Stimulated activated naive CD4-positive, alpha-beta T cell treated with Interleukin-2 at 50 U/mL for 16 hours (primary cell): ENCODE results near the gene CCDC106.
A peak's percentile ranks its signal among the peaks of the same experiment; 100 is the strongest.

Experiments used
- DNase-seq: peaks from one replicate; lab custom pipeline; 2025; lab: John Stamatoyannopoulos, UW

Gene CCDC106

GRCh38 chr19:55650602-55651230 lies 2.7 kb downstream of the CCDC106 start:
- no peak for DNase-seq

- no peak for DNase-seq
These were observed 3.2 kb downstream of the CCDC106 start for GRCh38 chr19:55651236-55651635.

GRCh38 chr19:55652311-55653128 lies 4.5 kb downstream of the CCDC106 start:
- no peak for DNase-seq

DNA sequence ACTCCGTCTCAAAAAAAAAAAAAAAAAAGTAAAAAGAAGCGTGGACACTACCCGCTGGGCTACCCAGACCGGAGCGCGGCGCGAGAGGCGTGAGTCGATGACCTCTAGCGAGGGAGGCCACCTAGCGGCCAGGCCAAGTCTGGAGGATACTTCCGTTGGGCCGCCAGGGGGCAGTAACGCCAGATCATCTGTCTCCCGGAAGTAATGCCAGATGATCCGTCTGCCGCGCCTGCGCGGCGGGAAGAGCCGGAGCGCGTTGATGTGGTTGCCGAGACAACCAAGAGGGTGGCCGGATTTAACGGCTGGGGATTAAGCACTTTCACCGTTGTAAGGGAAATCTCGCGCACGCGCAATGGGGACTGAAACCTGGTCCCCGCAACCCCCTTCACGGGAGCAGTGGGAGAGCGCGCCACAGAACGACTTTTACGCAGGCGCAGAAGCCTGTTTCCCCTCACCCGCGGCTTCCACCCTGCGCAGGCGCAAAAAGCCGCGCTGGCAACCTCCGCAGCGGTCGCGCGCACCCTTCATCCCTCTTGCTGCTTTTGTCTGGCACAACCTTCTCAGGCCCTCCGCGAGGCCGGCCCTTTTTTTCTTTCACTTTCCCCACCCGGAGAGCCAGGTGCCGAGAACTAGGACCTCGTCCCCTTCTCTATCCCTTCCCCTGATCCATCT lies 5.8 kb downstream of the CCDC106 start:
- DNase-seq: peak; percentile 98

DNA sequence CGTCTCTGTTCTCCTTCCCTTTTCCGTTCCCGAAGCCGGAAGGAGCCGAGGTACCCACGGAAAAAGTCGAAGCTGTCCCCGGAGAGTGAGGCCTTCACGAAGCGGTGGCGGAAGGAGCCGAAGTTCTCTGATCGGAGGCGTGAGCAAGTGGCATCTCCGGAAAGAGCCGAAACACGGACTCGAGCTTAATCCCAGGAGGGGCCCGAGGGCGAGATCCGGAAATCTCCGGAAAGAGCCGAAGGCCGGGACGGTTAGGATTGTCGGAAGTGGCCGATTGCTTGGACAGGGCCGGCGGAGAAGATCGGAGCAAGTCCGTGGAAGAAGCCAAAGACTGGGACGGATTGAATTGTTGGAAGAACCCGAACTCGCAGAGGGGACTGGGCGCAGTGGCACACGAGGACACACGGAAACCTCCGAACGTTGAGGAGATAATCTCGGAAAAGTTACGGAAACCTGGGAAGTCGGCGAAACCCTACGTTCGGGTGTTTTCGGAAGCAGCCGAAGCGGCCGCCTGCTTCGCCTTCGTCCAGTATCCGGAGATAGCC lies 6.4 kb downstream of the CCDC106 start:
- DNase-seq: peak; percentile 99

DNA sequence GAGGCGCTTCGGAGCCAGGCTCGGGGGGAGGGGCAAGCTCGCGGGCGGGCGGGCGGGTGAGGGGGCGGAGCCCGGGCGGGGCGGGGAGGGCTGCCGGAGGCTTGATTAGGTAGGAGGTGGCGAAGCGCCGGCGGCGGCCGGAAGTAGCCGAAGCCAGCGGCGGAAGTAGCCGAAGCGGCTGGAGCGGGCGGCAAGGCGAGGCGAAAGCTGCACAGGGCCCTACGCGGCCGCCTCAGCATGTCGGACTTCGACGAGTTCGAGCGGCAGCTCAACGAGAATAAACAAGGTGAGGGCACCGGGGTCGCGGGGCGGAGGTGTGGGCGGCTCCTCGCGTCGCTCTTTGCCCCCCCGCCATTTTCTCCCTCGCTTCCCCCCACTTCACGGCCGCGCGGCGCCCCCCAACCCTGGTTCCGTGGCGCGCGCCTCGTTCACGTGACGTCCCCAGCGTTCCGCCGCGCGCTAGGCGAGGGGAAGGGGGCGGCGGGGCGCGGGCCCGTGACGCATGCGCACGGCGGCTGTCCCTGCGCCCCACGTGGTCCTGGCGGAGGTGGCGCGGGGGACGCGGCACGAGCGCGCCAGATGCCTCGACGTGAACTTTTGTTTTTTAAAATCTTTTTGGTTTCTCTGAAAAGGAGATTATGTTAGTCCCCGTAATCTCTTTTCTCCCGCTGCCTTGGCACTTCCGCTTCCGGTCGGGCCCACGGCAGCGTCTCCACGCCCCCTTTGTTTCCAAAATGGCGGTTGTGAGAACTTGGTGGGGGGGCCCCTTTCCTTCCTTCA lies 7.0 kb downstream of the CCDC106 start, which contains the start of gene U2AF2:
Gene U2AF2, plus strand, starts transcription at position 168 of the 780 bp plus-strand sequence. Its CDS starts 70 bp downstream, at position 238.
- peak; percentile 94 for DNase-seq

DNA sequence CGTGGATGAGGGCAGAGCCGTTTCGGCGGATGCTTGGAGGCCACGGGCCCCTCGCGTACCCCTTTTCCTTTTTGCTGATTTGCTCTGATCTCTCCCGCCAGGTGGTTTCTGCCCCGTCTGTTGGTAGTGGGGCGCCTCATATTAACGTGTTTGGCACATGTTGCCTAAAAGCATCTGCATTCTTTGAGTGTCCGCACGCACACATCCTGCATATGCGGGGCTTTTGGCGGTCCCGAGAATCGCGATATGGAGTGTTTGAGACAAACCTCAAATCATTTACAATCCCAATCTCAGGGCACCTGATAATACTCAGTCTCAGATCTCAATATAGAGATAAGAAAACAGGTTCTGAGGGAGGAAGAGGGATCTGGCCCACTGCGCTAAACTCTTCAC lies 7.6 kb downstream of the CCDC106 start:
- no peak for DNase-seq

DNA sequence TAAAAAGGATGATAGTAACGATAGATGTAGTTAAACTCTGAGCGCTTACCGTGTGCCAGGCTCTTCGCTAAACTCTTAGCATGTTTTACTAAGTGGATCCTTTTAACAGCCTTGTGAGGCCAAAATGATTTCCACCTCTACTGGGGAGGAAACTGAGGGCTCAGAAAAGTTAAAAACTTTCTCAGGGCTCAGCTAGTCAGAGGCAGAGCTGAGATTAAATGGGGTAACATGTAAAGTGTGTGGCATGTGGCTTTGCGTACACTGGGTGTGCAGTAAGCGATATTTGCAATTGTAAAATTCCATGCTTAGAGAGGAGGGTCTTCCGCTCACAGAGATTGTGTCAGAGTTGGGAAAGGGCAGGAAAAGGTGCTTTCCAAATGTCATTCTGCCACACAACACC lies 8.5 kb downstream of the CCDC106 start:
- no peak for DNase-seq

DNA sequence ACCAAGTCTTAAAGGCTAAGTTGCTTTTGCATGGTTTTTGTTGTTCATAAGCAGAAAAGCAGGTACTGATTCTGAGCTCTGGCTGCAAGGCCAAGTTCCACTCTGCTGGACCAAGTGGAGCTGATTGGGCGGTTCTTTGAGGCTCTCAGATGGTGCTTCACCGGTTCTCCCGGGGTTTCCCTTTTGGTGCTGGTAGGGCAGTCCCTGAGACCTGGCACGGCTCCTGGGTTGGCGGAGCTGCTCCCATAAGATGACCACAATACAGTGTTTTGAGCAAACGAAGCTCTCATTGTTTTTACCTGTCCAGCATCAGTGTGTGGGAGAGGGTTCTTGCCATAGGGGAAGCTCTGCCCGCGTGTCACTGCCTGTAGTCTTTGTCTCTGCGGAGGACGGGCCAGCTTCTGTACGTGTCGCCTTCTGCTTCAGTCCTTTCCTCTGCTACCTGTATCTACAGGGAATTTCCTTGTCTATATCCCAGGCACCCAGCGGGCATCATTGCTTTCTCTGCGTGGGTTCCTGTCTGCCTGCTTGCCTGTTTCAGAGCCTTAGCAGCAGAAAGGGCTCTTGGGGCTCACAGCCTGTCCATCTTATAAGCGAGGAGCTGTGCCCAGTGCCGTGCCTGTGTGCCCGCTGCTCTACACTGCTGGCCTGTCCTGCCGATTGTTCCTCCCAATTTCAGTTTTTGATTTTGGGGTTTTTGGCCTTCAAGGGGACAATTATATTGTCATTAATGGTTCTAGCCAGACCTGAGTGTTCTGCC lies 9.2 kb downstream of the CCDC106 start:
- no peak for DNase-seq

DNA sequence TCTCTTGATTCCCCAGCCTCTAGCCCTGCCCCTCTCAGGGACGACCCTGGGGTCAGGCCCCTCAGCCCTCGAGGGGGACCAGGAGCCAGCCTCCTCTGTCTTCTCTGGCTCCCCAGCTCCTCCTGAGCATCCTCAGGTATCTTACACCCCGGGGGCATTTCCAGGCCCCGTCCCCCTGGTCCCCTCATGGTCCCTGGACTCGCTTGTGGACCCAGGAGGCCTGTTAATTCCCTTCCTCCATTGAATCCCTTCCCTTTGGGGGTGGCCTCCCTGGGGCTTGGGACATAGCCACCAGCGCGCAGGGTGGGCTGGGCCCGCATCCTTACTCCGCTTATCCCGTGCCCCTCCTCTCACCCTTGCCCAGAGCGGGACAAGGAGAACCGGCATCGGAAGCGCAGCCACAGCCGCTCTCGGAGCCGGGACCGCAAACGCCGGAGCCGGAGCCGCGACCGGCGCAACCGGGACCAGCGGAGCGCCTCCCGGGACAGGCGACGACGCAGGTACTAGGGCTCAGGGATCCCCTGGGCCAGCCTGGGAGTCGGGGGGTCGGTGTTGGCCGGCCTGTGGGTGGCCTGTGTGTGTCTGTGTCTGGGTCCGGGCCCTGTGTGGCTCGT lies 10.9 kb downstream of the CCDC106 start:
- no peak for DNase-seq

DNA sequence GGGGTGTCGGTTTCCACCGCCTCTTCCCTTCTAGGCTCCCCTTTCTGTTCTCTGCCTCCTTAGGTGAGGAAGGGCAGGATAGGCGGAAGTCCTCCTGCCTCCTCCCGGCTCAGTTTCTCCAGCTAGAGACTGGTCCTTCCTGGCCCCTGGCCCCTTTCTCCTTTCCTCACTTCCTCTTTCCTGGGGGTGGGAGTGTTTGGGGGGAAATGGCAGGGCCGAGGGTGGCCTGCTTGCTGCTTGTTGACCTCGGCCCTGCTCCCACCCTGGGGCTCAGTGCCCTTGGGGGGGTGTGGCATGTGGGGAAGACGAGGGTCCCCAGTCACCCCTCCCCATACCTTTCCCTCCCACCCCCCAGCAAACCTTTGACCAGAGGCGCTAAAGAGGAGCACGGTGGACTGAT lies 11.8 kb downstream of the CCDC106 start:
- DNase-seq: no peak

- no peak for DNase-seq
These were observed 12.4 kb downstream of the CCDC106 start for GRCh38 chr19:55660404-55660803.

GRCh38 chr19:55660991-55661390 lies 13.0 kb downstream of the CCDC106 start:
- no peak for DNase-seq

GRCh38 chr19:55661826-55662225 lies 13.8 kb downstream of the CCDC106 start:
- DNase-seq: no peak

GRCh38 chr19:55663846-55664536 lies 16.0 kb downstream of the CCDC106 start:
- DNase-seq: no peak

- no peak for DNase-seq
These were observed 18.5 kb downstream of the CCDC106 start for GRCh38 chr19:55666343-55667005.

DNA sequence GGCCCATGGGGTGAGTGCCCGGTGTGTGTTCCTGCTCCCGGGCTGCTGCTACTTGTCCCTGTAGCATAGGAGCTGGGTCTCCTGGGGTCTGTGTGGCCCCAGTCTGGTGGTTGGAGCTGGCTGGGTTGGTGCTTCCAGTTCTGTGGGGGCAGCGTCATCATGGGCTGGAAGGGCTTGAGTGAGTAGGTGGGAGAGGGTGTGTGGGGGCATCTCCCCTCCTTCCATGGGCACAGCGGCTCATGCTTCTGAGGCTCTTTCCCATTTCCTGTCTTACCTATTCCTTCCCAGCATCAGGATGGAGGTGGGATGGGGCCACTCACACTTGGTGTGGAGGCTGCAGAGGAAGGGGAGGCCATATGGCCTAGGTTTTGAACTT lies 19.0 kb downstream of the CCDC106 start:
- DNase-seq: no peak

DNA sequence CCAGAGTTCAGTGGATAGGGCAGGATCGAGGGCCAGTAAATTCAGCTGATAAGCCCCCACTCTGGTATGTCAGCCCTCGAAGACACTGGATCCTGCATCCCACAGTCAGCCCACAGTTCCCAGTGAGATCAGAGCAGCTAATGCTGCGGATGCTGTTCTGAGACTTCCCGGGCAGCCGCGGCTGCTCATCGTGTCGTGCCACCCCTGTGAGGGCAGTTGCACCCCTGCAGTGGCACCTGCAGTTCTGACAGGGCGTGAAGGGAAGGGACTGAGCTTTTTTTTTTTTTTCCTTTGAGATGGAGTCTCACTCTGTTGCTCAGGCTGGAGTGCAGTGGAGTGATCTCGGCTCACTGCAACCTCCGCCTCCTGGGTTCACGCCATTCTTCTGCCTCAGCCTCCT lies 19.5 kb downstream of the CCDC106 start:
- DNase-seq: no peak

DNA sequence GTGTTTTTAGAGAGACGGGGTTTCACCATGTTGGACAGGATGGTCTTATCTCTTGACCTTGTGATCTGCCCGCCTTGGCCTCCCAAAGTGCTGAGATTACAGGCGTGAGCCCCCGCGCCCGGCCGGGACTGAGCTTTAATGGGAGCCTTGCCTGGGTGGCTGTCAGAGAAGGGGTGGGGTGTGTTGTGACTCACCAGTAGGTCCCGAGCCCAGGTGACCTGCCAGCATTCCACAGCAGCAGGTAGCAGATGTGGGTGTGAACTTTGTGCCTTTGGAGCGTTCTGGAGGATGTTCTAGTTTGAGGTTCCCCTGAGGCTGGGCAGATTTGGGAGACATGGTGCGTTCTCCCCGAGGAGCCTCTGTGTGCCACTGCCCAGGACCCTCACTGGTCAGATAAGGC lies 19.9 kb downstream of the CCDC106 start:
- DNase-seq: no peak
